Measurements from ENCODE around the gene CORO2B.

Gene CORO2B

GRCh38 chr15:68583321-68583720, 4.5 kb downstream of the CORO2B start:
- no peaks in the 10 kb centered on the region for H3K9me3 ChIP-seq (ENCODE audit: control insufficient read depth, low read length)
- peaks cover 15% of the 10 kb centered on the region for H3K27me3 ChIP-seq (ENCODE audit: control insufficient read depth, insufficient read depth, low read length, poor library complexity, severe bottlenecking)
- H3K27ac ChIP-seq (ENCODE audit: insufficient read depth, low read depth, low read length, poor library complexity, severe bottlenecking) = no peak overlapping the region
- whole genome bisulfite sequencing, 2 experiments = 89 to 95% methylated on average over 7 of the region's 7 CpGs
- H3K4me3 ChIP-seq (ENCODE audit: insufficient read depth, low read depth, low read length) = no peak overlapping the region
- peaks cover 16% of the 10 kb centered on the region for H3K4me1 ChIP-seq (ENCODE audit: control insufficient read depth, insufficient read depth, low read length)
- no peaks in the 10 kb centered on the region for H3K36me3 ChIP-seq (ENCODE audit: control insufficient read depth, insufficient read depth, low read length)

DNA sequence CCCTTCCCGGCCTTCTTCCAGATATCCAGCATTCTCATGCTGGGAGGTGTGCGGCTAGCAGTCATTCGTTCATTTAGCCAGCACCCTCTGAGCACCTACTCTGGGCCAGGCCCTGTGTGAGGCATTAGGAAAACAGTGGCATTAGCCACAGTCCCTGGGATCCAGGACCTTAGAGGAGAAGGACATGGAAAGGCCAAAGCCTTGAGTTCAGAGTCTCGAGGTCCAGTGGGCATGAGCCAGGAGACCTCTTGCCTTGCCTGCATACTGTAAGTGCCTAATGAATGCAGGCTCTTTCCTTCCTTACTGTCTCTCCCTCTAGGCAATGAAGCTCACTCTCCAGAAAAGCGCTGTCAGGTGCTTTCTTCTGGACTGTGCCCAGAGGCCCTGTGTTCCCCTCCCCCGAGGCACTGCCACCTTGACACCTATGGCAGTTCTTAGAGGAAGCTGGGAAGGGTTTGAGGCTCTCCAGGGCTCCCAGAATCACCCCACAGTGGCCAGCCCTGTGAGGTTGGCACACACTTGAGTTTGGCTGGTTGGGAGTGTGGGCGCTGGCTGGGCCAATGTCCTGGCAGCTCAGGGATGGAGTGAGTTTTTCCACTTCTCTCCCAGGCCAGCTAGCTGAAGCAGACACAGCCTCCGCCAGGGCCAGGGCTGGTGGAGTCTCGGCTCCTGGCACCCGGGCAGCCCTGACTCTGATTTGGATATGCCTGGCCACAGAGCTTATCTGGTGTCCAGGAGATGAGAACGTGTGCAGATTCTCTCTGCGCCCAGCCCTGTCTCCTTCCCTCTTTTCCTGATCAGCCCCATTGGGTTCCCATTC, 5.4 kb downstream of the CORO2B start:
- 92% methylated on average over 12 of the region's 12 CpGs for WGBS, 2 experiments
- no peak overlapping the region for H3K4me3 ChIP-seq (ENCODE audit: insufficient read depth, low read depth, low read length)
- no peak overlapping the region for H3K27ac ChIP-seq (ENCODE audit: insufficient read depth, low read depth, low read length, poor library complexity, severe bottlenecking)
- H3K9me3 ChIP-seq (ENCODE audit: control insufficient read depth, low read length) = no peaks in the 10 kb centered on the region
- peaks cover 12% of the 10 kb centered on the region for H3K27me3 ChIP-seq (ENCODE audit: control insufficient read depth, insufficient read depth, low read length, poor library complexity, severe bottlenecking)
- peaks cover 16% of the 10 kb centered on the region for H3K4me1 ChIP-seq (ENCODE audit: control insufficient read depth, insufficient read depth, low read length)
- H3K36me3 ChIP-seq (ENCODE audit: control insufficient read depth, insufficient read depth, low read length) = no peaks in the 10 kb centered on the region

DNA sequence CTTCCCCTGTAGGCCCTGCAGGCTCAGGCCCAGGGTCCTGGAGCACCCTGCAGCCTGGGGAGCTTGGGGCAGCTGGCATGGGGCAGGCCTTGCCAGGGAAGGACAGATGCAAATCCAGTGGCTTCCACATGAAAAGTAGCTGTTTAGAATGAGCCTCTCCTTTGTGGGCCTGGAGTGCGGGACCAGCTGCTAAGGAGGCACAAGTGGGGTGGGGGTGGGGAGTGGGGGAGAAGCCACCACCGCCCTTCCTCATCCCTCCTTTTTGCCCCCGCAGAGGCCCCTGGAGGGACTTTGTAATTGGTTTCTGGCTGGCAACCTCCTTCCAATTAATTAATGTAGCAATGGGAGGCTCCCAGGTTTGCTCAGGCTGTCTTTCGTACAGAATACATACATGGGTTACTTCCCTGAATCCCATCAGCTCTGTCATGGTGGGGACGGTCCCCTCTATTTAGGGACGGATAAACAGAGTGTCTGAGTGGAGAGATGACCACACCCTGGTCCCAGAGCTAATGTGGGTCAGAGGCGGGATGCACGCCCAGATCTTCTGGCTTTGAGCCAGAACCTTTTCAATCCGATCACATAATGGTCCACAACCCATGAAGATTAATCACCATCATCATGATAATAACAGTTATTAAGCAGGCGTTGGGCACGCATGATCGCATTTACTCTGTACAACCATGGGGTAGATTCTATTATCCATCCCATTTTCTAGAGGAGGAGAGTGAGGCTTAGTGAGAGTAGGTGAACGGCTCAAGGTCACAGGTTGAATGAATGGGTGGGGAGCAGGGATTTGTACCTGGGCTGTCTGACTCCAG, 6.2 kb downstream of the CORO2B start:
- 87 to 89% methylated on average over 13 of the region's 13 CpGs for WGBS, 2 experiments
- Histone ChIP-seq H3K4me1 (ENCODE audit: control insufficient read depth, insufficient read depth, low read length) (peaks cover 22% of the 10 kb centered on the region), H3K27ac (ENCODE audit: insufficient read depth, low read depth, low read length, poor library complexity, severe bottlenecking) (no peak overlapping the region), H3K27me3 (ENCODE audit: control insufficient read depth, insufficient read depth, low read length, poor library complexity, severe bottlenecking) (peaks cover 4% of the 10 kb centered on the region), H3K9me3 (ENCODE audit: control insufficient read depth, low read length) (no peaks in the 10 kb centered on the region), H3K36me3 (ENCODE audit: control insufficient read depth, insufficient read depth, low read length) (no peaks in the 10 kb centered on the region), H3K4me3 (ENCODE audit: insufficient read depth, low read depth, low read length) (no peak overlapping the region)

DNA sequence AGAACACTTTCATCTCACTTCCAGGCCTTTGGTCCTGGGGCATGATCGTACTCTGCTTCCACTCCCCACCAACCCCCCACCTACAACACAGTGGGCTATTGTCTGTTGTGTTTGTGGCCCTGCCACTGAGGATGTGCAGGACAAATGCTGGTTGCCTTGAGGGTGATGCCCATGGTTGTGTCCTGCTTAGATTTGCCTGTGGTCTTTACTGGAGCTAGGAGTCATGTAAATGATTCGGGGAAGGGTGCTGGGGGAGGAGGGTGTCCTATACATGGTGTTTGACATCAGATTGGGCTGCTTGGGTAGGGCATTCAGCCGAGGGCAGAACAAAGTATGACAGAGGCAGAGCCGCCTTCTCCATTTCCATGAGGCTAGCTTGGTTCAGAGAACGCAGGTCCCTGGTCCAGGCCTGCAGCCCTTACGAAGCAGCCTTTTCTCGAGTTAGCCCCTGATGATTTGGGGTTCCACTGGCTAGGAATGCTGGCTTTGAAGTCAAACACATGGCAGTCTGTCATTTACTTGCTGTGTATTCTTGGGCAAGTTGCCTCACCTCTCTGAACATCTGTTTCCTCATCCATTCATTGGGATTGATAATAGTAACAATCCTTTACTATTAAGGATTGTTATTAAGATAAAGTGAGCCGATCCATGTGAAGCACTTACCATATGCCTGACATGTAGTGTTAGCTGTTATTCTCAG, 6.9 kb downstream of the CORO2B start:
- Histone ChIP-seq H3K27me3 (ENCODE audit: control insufficient read depth, insufficient read depth, low read length, poor library complexity, severe bottlenecking) (no peaks in the 10 kb centered on the region), H3K36me3 (ENCODE audit: control insufficient read depth, insufficient read depth, low read length) (no peaks in the 10 kb centered on the region), H3K4me3 (ENCODE audit: insufficient read depth, low read depth, low read length) (no peak overlapping the region), H3K9me3 (ENCODE audit: control insufficient read depth, low read length) (no peaks in the 10 kb centered on the region), H3K27ac (ENCODE audit: insufficient read depth, low read depth, low read length, poor library complexity, severe bottlenecking) (no peak overlapping the region), H3K4me1 (ENCODE audit: control insufficient read depth, insufficient read depth, low read length) (peaks cover 25% of the 10 kb centered on the region)
- 82 to 87% methylated on average over 8 of the region's 8 CpGs for WGBS, 2 experiments

- no peaks in the 10 kb centered on the region for H3K36me3 ChIP-seq (ENCODE audit: control insufficient read depth, insufficient read depth, low read length)
- H3K4me1 ChIP-seq (ENCODE audit: control insufficient read depth, insufficient read depth, low read length) = peaks cover 24% of the 10 kb centered on the region
- 75 to 76% methylated on average over 8 of the region's 8 CpGs for whole genome bisulfite sequencing, 2 experiments
- no peak overlapping the region for H3K27ac ChIP-seq (ENCODE audit: insufficient read depth, low read depth, low read length, poor library complexity, severe bottlenecking)
- no peaks in the 10 kb centered on the region for H3K27me3 ChIP-seq (ENCODE audit: control insufficient read depth, insufficient read depth, low read length, poor library complexity, severe bottlenecking)
- no peak overlapping the region for H3K4me3 ChIP-seq (ENCODE audit: insufficient read depth, low read depth, low read length)
- no peaks in the 10 kb centered on the region for H3K9me3 ChIP-seq (ENCODE audit: control insufficient read depth, low read length)
Observed at GRCh38 chr15:68586274-68586961, 7.6 kb downstream of the CORO2B start.

DNA sequence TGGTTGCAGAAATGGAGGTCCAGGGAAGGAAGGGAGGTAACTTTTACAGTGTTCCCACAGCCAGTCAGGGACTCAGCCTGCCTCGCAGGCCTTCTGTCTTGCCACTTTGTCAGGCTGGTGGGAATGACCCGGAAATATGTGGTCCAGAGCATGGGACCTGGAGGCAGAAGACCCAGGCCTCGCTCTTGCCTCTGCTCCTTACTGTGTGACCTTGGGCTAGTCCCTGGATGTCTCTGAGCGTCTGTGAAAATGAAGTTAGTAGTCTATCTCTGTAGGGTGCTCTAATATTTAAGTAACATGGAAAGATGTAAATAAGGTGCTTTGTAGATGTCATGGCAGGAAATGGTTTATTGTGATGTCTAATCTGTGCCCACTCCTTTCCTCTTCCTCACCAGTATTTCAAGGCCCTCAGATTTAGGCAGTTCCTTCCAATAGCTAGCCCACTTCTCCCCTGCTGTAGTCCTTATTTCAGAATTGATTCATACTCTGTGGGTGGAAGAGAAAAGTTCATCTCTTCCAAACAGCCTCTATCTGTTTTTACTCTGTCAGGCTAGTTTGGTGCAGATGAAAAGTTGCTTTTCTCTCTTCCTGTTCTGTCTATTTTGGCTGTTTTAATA, 9.1 kb downstream of the CORO2B start:
- no peak overlapping the region for H3K4me3 ChIP-seq (ENCODE audit: insufficient read depth, low read depth, low read length)
- H3K27ac ChIP-seq (ENCODE audit: insufficient read depth, low read depth, low read length, poor library complexity, severe bottlenecking) = no peak overlapping the region
- 93 to 95% methylated on average over 4 of the region's 4 CpGs for WGBS, 2 experiments
- no peaks in the 10 kb centered on the region for H3K36me3 ChIP-seq (ENCODE audit: control insufficient read depth, insufficient read depth, low read length)
- peaks cover 21% of the 10 kb centered on the region for H3K4me1 ChIP-seq (ENCODE audit: control insufficient read depth, insufficient read depth, low read length)
- no peaks in the 10 kb centered on the region for H3K27me3 ChIP-seq (ENCODE audit: control insufficient read depth, insufficient read depth, low read length, poor library complexity, severe bottlenecking)
- no peaks in the 10 kb centered on the region for H3K9me3 ChIP-seq (ENCODE audit: control insufficient read depth, low read length)

DNA sequence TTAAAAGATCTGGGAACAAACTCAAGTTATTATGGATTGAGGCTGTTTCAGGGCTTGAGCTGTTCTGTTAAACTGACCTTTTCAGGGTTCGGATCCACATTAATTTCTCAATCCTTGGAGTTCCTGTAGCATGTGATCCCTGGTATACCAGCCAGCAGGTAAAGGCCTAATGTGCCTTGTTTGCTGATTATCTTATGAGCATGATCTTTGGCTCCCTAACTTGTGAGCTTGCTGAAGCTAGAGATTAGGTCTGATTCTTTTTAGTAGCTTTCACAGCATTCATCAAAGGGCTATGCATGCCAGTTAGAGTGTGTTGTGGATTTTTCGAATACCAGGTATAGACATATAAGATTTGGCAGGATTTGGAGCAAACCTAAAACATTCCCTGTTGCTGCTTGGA, 10.3 kb downstream of the CORO2B start:
- no peaks in the 10 kb centered on the region for H3K9me3 ChIP-seq (ENCODE audit: control insufficient read depth, low read length)
- H3K27me3 ChIP-seq (ENCODE audit: control insufficient read depth, insufficient read depth, low read length, poor library complexity, severe bottlenecking) = no peaks in the 10 kb centered on the region
- 94 to 96% methylated on average over 2 of the region's 2 CpGs for WGBS, 2 experiments
- H3K4me1 ChIP-seq (ENCODE audit: control insufficient read depth, insufficient read depth, low read length) = peaks cover 20% of the 10 kb centered on the region
- no peaks in the 10 kb centered on the region for H3K36me3 ChIP-seq (ENCODE audit: control insufficient read depth, insufficient read depth, low read length)
- no peak overlapping the region for H3K4me3 ChIP-seq (ENCODE audit: insufficient read depth, low read depth, low read length)
- no peak overlapping the region for H3K27ac ChIP-seq (ENCODE audit: insufficient read depth, low read depth, low read length, poor library complexity, severe bottlenecking)

- peaks cover 22% of the 10 kb centered on the region for H3K4me1 ChIP-seq (ENCODE audit: control insufficient read depth, insufficient read depth, low read length)
- no peak overlapping the region for H3K27ac ChIP-seq (ENCODE audit: insufficient read depth, low read depth, low read length, poor library complexity, severe bottlenecking)
- 73 to 78% methylated on average over 15 of the region's 15 CpGs for WGBS, 2 experiments
- no peaks in the 10 kb centered on the region for H3K36me3 ChIP-seq (ENCODE audit: control insufficient read depth, insufficient read depth, low read length)
- H3K27me3 ChIP-seq (ENCODE audit: control insufficient read depth, insufficient read depth, low read length, poor library complexity, severe bottlenecking) = no peaks in the 10 kb centered on the region
- no peaks in the 10 kb centered on the region for H3K9me3 ChIP-seq (ENCODE audit: control insufficient read depth, low read length)
- no peak overlapping the region for H3K4me3 ChIP-seq (ENCODE audit: insufficient read depth, low read depth, low read length)
Observed at GRCh38 chr15:68589783-68590710, 11.3 kb downstream of the CORO2B start.

Measured in ectodermal cell (in vitro differentiated cells).